ENCODE data around the gene AQP11.

DNA sequence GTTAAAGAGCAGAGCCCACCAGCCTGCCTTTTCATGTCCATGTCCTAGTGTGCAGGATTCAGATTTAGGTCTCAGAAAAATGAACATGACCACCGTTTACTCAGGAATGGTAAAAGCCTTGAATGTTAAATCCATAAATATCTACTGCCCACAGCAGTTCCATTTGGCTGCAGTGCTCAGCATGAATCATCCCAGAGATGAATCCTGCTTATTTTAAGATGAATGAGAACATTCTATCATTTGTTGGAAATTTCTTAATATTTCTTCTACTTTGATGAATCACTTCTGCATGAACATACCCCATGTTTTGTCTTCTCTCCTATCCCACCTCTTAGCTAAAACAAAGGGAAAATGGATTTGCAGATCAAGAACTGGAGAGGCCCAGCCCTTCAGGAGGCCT, 47.5 kb upstream of the AQP11 start:
- TF ChIP-seq CTCF (IDR thresholded peaks at IDR 0.05; ENCODE audit: poor library complexity, severe bottlenecking) (no peak), POLR2AphosphoS5 (IDR thresholded peaks at IDR 0.05) (no peak), EZH2 (IDR thresholded peaks at IDR 0.05; ENCODE audit: borderline replicate concordance, insufficient read depth, low read length, poor library complexity, severe bottlenecking) (no peak), TAF1 (IDR thresholded peaks at IDR 0.05; ENCODE audit: low read depth) (no peak), EP300 (conservative IDR thresholded peaks at IDR 0.05; ENCODE audit: poor library complexity, severe bottlenecking) (no peak), SMC3 (conservative IDR thresholded peaks at IDR 0.05; ENCODE audit: poor library complexity) (no peak)
